Prostate gland (tissue), 2 donors: Measurements from ENCODE around the gene CNST. TPM values are rescaled to one million over a fixed set of nuclear protein-coding genes. Genes with fewer than 3 reads are reported as not detected.

ENCODE experiments used
- DNase-seq: peaks from one replicate; pipeline ENCODE4 v3.0.0-alpha.2; 2019; ENCODE audit warnings: low spot score
- H3K27ac ChIP-seq, 2 donors: fragments of 200-600 bp; sonication (generic); 2 replicates each; pipeline ENCODE4 v1.5.1; 2017 to 2019
- H3K27me3 ChIP-seq: fragments of 200-600 bp; sonication (generic); replicated peaks from 2 replicates; pipeline ENCODE4 v1.5.1; 2019; ENCODE audit not compliant: insufficient read depth
- H3K36me3 ChIP-seq, 2 donors: fragments of 200-600 bp; sonication (generic); 1 replicate in 1 of 2; 2 replicates in 1 of 2; pipeline versions ENCODE4 v1.5.1 to v1.8.1; 2017 to 2019
- H3K4me1 ChIP-seq: fragments of 200-600 bp; sonication (generic); replicated peaks from 2 replicates; pipeline ENCODE4 v1.5.1; 2019
- H3K4me3 ChIP-seq, 2 donors: fragments of 200-600 bp; sonication (generic); 2 replicates each; pipeline ENCODE4 v1.5.1; 2017 to 2019
- H3K9me3 ChIP-seq: fragments of 200-600 bp; sonication (generic); 2 replicates; pipeline ENCODE4 v1.5.1; 2017
- CTCF ChIP-seq, 4 experiments: fragments of 200-600 bp in 2 of 4; fragments of 450-650 bp in 2 of 4; sonication (generic) in 2 of 4; IDR thresholded peaks; 1 replicate in 3 of 4; 2 replicates in 1 of 4; pipeline ENCODE4 v1.5.1; 2016 to 2019; ENCODE audit warnings: antibody characterized with exemption in 4 of 4, mild to moderate bottlenecking in 2 of 4, moderate library complexity in 2 of 4
- POLR2A ChIP-seq: fragments of 450-650 bp; IDR thresholded peaks from one replicate; pipeline ENCODE4 v1.6.1; 2016; ENCODE audit warnings: antibody characterized with exemption, mild to moderate bottlenecking
- POLR2AphosphoS5 ChIP-seq: sonication (generic); formaldehyde crosslinking; IDR thresholded peaks from one replicate; pipeline ENCODE4 v1.6.1; 2017; ENCODE audit warnings: antibody characterized with exemption
- WGBS: methylation state at CpG from one replicate; pipeline ENCODE4 v1.1.5; 2018; 5-methylcytosine and 5-hydroxymethylcytosine counted together
- intact Hi-C: fragments of 100-400 bp; cut with DNase I; formaldehyde crosslinking; loops from one replicate; pipeline ENCODE4 v1.14.2; 2022
- total RNA-seq, 2 donors: library from RNA; depleted of rRNA; stranded (reverse); fragments of >200 nt; gene quantifications; one replicate each; pipeline ENCODE4 v1.1.0, GENCODE V29; 2016

Gene CNST
- total RNA-seq, 2 donors from 2014 or later, result 19.4 to 52.6 TPM

- Histone ChIP-seq H3K27ac (peak overlapping the region; percentile 92 to 94), H3K27me3 (no peaks in the 10 kb centered on the region), H3K4me1 (no peaks in the 10 kb centered on the region), H3K4me3 (peak overlapping the region; percentile 77 to 94), H3K9me3 (no peaks in the 10 kb centered on the region), H3K36me3 (no peaks in the 10 kb centered on the region)
- no peak for TF ChIP-seq CTCF (IDR thresholded peaks at IDR 0.05)
- no peak for TF ChIP-seq POLR2AphosphoS5
- TF ChIP-seq POLR2A, result no peak
- WGBS, result 25% methylated on average over 33 of the region's 33 CpGs
- DNase-seq, result no peak
- intact Hi-C loops, result loop anchor here (5.0 to 10.0 kb wide), 2 partner anchors 80 to 122 kb away; no protein-coding TSS in a partner anchor
These were observed 1.2 kb upstream of the CNST start for GRCh38 chr1:246564839-246565750.

- Histone ChIP-seq H3K36me3 (no peaks in the 10 kb centered on the region), H3K4me1 (no peaks in the 10 kb centered on the region), H3K4me3 (peak overlapping the region; percentile 77 to 94), H3K27me3 (no peaks in the 10 kb centered on the region), H3K9me3 (no peaks in the 10 kb centered on the region), H3K27ac (peak overlapping the region; percentile 92 to 94)
- TF ChIP-seq POLR2A (no peak), POLR2AphosphoS5 (no peak), CTCF (IDR thresholded peaks at IDR 0.05) (no peak)
- WGBS, result under 1% methylated on average over 25 of the region's 25 CpGs
- intact Hi-C loops, result loop anchor here (5.0 to 10.0 kb wide), 2 partner anchors 79 to 122 kb away; no protein-coding TSS in a partner anchor
- DNase-seq, result no peak
These were observed 517 bp upstream of the CNST start for GRCh38 chr1:246565751-246566127.

GRCh38 chr1:246566813-246567645 is 773 bp downstream of the CNST start:
- peak overlapping the region; percentile 92 to 94 for H3K27ac ChIP-seq
- no peaks in the 10 kb centered on the region for H3K4me1 ChIP-seq
- WGBS, result under 1% methylated on average over 25 of the region's 25 CpGs
- H3K36me3 ChIP-seq, result no peaks in the 10 kb centered on the region
- H3K9me3 ChIP-seq, result no peaks in the 10 kb centered on the region
- intact Hi-C loops, result loop anchor here (5.0 to 10.0 kb wide), 2 partner anchors 78 to 120 kb away; no protein-coding TSS in a partner anchor
- TF ChIP-seq POLR2A, result no peak
- TF ChIP-seq CTCF (IDR thresholded peaks at IDR 0.05), result no peak
- no peak for TF ChIP-seq POLR2AphosphoS5
- H3K27me3 ChIP-seq, result no peaks in the 10 kb centered on the region
- DNase-seq, result no peak
- H3K4me3 ChIP-seq, result peak overlapping the region; percentile 77 to 94

GRCh38 chr1:246567646-246568235 is 1.5 kb downstream of the CNST start:
- H3K4me3 ChIP-seq, result peak overlapping the region in 1 of 2 donors; percentile 94
- intact Hi-C loops, result loop anchor here (5.0 to 10.0 kb wide), 2 partner anchors 77 to 120 kb away; no protein-coding TSS in a partner anchor
- H3K36me3 ChIP-seq, result no peaks in the 10 kb centered on the region
- H3K4me1 ChIP-seq, result no peaks in the 10 kb centered on the region
- H3K27ac ChIP-seq, result peak overlapping the region; percentile 92 to 94
- 42% methylated on average over 4 of the region's 4 CpGs for WGBS
- no peak for TF ChIP-seq POLR2A
- no peak for TF ChIP-seq POLR2AphosphoS5
- no peak for TF ChIP-seq CTCF (IDR thresholded peaks at IDR 0.05)
- H3K9me3 ChIP-seq, result no peaks in the 10 kb centered on the region
- H3K27me3 ChIP-seq, result no peaks in the 10 kb centered on the region
- no peak for DNase-seq
